Osteoblast (primary cell): Measurements from ENCODE around the gene CHRM5. TPM values are rescaled to one million over a fixed set of nuclear protein-coding genes. Genes with fewer than 3 reads are reported as not detected.

ENCODE experiments used
- DNase-seq: peaks from one replicate; pipeline ENCODE4 v3.0.0; 2011; ENCODE audit warnings: low spot score, mixed read lengths; ENCODE audit not compliant: insufficient read length; ENCODE audit errors: missing footprints
- H2AFZ ChIP-seq: 2 replicates; pipeline ENCODE4 v1.6.0; 2011; ENCODE audit warnings: mild to moderate bottlenecking, low read length
- H3K27ac ChIP-seq: 2 replicates; pipeline ENCODE4 v1.5.1; 2011; ENCODE audit warnings: mild to moderate bottlenecking, low read depth, low read length, moderate library complexity
- H3K27me3 ChIP-seq: 2 replicates; pipeline ENCODE4 v1.6.0; 2012; ENCODE audit warnings: mild to moderate bottlenecking, control low read depth, inconsistent platforms, low read length, moderate library complexity; ENCODE audit not compliant: insufficient read depth
- H3K36me3 ChIP-seq: 2 replicates; pipeline ENCODE4 v1.5.1; 2011; ENCODE audit warnings: mild to moderate bottlenecking, low read length, control low read depth, moderate library complexity; ENCODE audit not compliant: insufficient read depth
- H3K4me1 ChIP-seq: 2 replicates; pipeline ENCODE4 v1.5.1; 2011; ENCODE audit warnings: mild to moderate bottlenecking, low read length, control low read depth, moderate library complexity; ENCODE audit not compliant: insufficient read depth
- H3K4me2 ChIP-seq: 2 replicates; pipeline ENCODE4 v1.6.0; 2011; ENCODE audit warnings: mild to moderate bottlenecking, low read length; ENCODE audit not compliant: insufficient read depth
- H3K4me3 ChIP-seq: fragments of 200-600 bp; sonication (generic); 3 replicates; pipeline ENCODE4 v1.5.1; 2012; ENCODE audit warnings: mild to moderate bottlenecking, low read length, inconsistent platforms; ENCODE audit not compliant: insufficient read depth
- H3K79me2 ChIP-seq: 2 replicates; pipeline ENCODE4 v1.6.0; 2012; ENCODE audit warnings: mild to moderate bottlenecking, low read length, control low read depth, inconsistent platforms; ENCODE audit not compliant: insufficient read depth
- H3K9me3 ChIP-seq: 2 replicates; pipeline ENCODE4 v1.5.1; 2011; ENCODE audit warnings: low read depth, low read length, control low read depth
- H4K20me1 ChIP-seq: 2 replicates; pipeline ENCODE4 v1.6.0; 2012; ENCODE audit warnings: mild to moderate bottlenecking, low read length, control low read depth; ENCODE audit not compliant: insufficient read depth
- CTCF ChIP-seq: IDR thresholded peaks from 2 replicates; pipeline ENCODE4 v1.5.1; 2011; ENCODE audit warnings: mild to moderate bottlenecking, low read depth, low read length, moderate library complexity; ENCODE audit errors: extremely low read depth
- total RNA-seq: library from RNA; depleted of rRNA; stranded (reverse); fragments of >200 nt; gene quantifications from 2 replicates; pipeline ENCODE4 v1.2.3, GENCODE V29; 2012

CHRM5 gene
- total RNA-seq, 1 donor = under 0.01 TPM

- no peak overlapping the region for H2AFZ ChIP-seq
- DNase-seq = peak; percentile 83
- no peak overlapping the region for H3K4me3 ChIP-seq
- H3K36me3 ChIP-seq = no peaks in the 10 kb centered on the region
- peaks cover 7% of the 10 kb centered on the region for H3K4me1 ChIP-seq
- no peaks in the 10 kb centered on the region for H4K20me1 ChIP-seq
- no peak for TF ChIP-seq CTCF
- peak overlapping the region; percentile 30 for H3K4me2 ChIP-seq
- H3K27me3 ChIP-seq = no peaks in the 10 kb centered on the region
- no peaks in the 10 kb centered on the region for H3K9me3 ChIP-seq
- peak overlapping the region; percentile 77 for H3K27ac ChIP-seq
- H3K79me2 ChIP-seq = peaks cover 27% of the 10 kb centered on the region
These were observed 33.2 kb downstream of the CHRM5 start for GRCh38 chr15:34001536-34001935.

GRCh38 chr15:34006381-34006780 is 38.1 kb downstream of the CHRM5 start:
- DNase-seq = no peak
- H3K4me3 ChIP-seq = no peak overlapping the region
- H2AFZ ChIP-seq = no peak overlapping the region
- peaks cover 12% of the 10 kb centered on the region for H3K79me2 ChIP-seq
- H3K9me3 ChIP-seq = no peaks in the 10 kb centered on the region
- H3K4me2 ChIP-seq = no peak overlapping the region
- no peak for TF ChIP-seq CTCF
- no peaks in the 10 kb centered on the region for H4K20me1 ChIP-seq
- no peaks in the 10 kb centered on the region for H3K36me3 ChIP-seq
- no peak overlapping the region for H3K27ac ChIP-seq
- H3K27me3 ChIP-seq = no peaks in the 10 kb centered on the region
- peaks cover 4% of the 10 kb centered on the region for H3K4me1 ChIP-seq

DNA sequence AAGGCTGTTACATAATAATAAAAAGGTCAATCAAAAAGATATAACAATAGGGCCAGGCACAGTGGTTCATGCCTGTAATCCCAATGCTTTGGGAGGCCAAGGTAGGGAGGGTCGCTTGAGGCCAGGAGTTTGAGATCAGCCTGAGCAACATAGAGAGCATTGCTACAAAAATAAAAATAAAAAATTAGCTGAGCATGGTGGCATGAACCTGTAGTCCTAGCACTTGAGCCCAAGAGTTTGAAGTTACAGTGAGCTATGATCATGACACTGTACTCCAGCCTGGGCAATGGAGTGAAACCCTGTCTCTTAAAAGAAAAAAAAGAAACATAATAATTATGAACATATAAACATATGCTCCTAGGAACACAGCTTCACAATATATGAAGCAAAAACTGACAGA is 41.4 kb downstream of the CHRM5 start:
- DNase-seq = no peak
- no peaks in the 10 kb centered on the region for H3K9me3 ChIP-seq
- H3K27ac ChIP-seq = no peak overlapping the region
- H3K36me3 ChIP-seq = no peaks in the 10 kb centered on the region
- no peak for TF ChIP-seq CTCF
- no peak overlapping the region for H2AFZ ChIP-seq
- peaks cover 2% of the 10 kb centered on the region for H4K20me1 ChIP-seq
- H3K79me2 ChIP-seq = peaks cover 25% of the 10 kb centered on the region
- H3K4me1 ChIP-seq = no peaks in the 10 kb centered on the region
- no peak overlapping the region for H3K4me2 ChIP-seq
- H3K4me3 ChIP-seq = no peak overlapping the region
- no peaks in the 10 kb centered on the region for H3K27me3 ChIP-seq

GRCh38 chr15:34010921-34011320 is 42.6 kb downstream of the CHRM5 start:
- peaks cover 2% of the 10 kb centered on the region for H4K20me1 ChIP-seq
- H3K27me3 ChIP-seq = no peaks in the 10 kb centered on the region
- no peak for DNase-seq
- H3K36me3 ChIP-seq = no peaks in the 10 kb centered on the region
- H3K9me3 ChIP-seq = no peaks in the 10 kb centered on the region
- no peak overlapping the region for H3K4me3 ChIP-seq
- H3K27ac ChIP-seq = no peak overlapping the region
- H2AFZ ChIP-seq = no peak overlapping the region
- H3K4me1 ChIP-seq = no peaks in the 10 kb centered on the region
- no peak overlapping the region for H3K4me2 ChIP-seq
- H3K79me2 ChIP-seq = peaks cover 29% of the 10 kb centered on the region
- no peak for TF ChIP-seq CTCF
